Lung (tissue), 12 donors: Measurements from ENCODE around the gene TOLLIP. TPM values are rescaled to one million over a fixed set of nuclear protein-coding genes. Genes with fewer than 3 reads are reported as not detected.

Experiments
- ATAC-seq: fragments of 200-7000 bp; cut with Tn5 transposase; one replicate; pipeline ENCODE4 v1.9.1; 2020; ENCODE audit warnings: moderate number of reproducible peaks; ENCODE audit not compliant: insufficient read depth, low FRiP score
- DNase-seq, 3 donors: peaks; one replicate each; pipeline ENCODE4 v3.0.0-alpha.2; 2013 to 2017
- H3K27ac ChIP-seq, 2 donors: one replicate each; pipeline ENCODE4 v1.5.1; 2013; ENCODE audit warnings: mild to moderate bottlenecking in 2 of 2, moderate library complexity in 2 of 2, control low read depth in 1 of 2, inconsistent platforms in 1 of 2, low read depth in 1 of 2, low read length in 1 of 2
- H3K27me3 ChIP-seq, 3 donors: one replicate each; pipeline ENCODE4 v1.5.1; 2013; ENCODE audit warnings: low read length in 2 of 3; ENCODE audit not compliant: control insufficient read depth in 3 of 3, insufficient read depth in 3 of 3
- H3K36me3 ChIP-seq, 4 donors: one replicate each; pipeline ENCODE4 v1.5.1; 2013; ENCODE audit warnings: low read length in 4 of 4, mild to moderate bottlenecking in 1 of 4, moderate library complexity in 1 of 4; ENCODE audit not compliant: control insufficient read depth in 4 of 4, insufficient read depth in 4 of 4
- H3K4me1 ChIP-seq, 5 donors: one replicate each; pipeline ENCODE4 v1.5.1; 2013; ENCODE audit warnings: low read length in 5 of 5, mild to moderate bottlenecking in 2 of 5, moderate library complexity in 1 of 5; ENCODE audit not compliant: control insufficient read depth in 5 of 5, insufficient read depth in 5 of 5
- H3K4me3 ChIP-seq: one replicate; pipeline ENCODE4 v1.5.1; 2013; ENCODE audit warnings: mild to moderate bottlenecking, control low read depth, moderate library complexity
- H3K9ac ChIP-seq, 2 donors: one replicate each; pipeline ENCODE4 v1.5.1; 2013; ENCODE audit warnings: low read length in 2 of 2, control low read depth in 1 of 2; ENCODE audit not compliant: insufficient read depth in 1 of 2
- H3K9me3 ChIP-seq, 4 donors: one replicate each; pipeline ENCODE4 v1.5.1; 2013; ENCODE audit warnings: low read length in 3 of 4, mild to moderate bottlenecking in 1 of 4, moderate library complexity in 1 of 4; ENCODE audit not compliant: control insufficient read depth in 4 of 4, insufficient read depth in 3 of 4
- CTCF ChIP-seq: IDR thresholded peaks from 2 replicates; pipeline ENCODE4 v1.5.1; 2012; ENCODE audit warnings: mild to moderate bottlenecking; ENCODE audit errors: control extremely low read depth, extremely low read depth
- WGBS, 2 donors: extraction: QIAGEN DNeasy Blood & Tissue Kit; methylation state at CpG; one replicate each; pipeline ENCODE4 v1.1.7; 2013; 5-methylcytosine and 5-hydroxymethylcytosine counted together
- polyA plus RNA-seq, 2 donors: library from polyadenylated mRNA; stranded (reverse); fragments of 200-250 nt; gene quantifications; one replicate each; pipeline ENCODE4 v1.2.1, GENCODE V29; 2013
- total RNA-seq, 2 donors: library from RNA; depleted of rRNA in 1 of 2; stranded (reverse); fragments of >200 nt in 1 of 2; gene quantifications; one replicate each; pipeline ENCODE4 v1.2.1, GENCODE V29; 2014 to 2021
- donor health status: control.
- donor health status: control.
- donor health status: Bipolar disorder and iron deficiency.
- donor health status: healthy.
- donor health status: DM: yes; HTN: yes; CAD: no.

Gene TOLLIP
- total and polyA plus RNA-seq, 4 donors = 26.9 to 79.4 (median 43.4) TPM

GRCh38 chr11:1298695-1299492 lies 10.5 kb downstream of the TOLLIP start:
- peak; percentile 81 to 89 (median 81) for DNase-seq
- Histone ChIP-seq H3K36me3 (peaks cover 0 to 30% (median 9%) of the 10 kb centered on the region in 4 donors), H3K27ac (peak overlapping the region in 1 of 2 donors; percentile 27), H3K9me3 (no peaks in the 10 kb centered on the region), H3K27me3 (no peaks in the 10 kb centered on the region), H3K4me3 (no peak overlapping the region), H3K9ac (peak overlapping the region in 1 of 2 donors; percentile 55), H3K4me1 (peaks cover under 1 to 45% (median 17%) of the 10 kb centered on the region in 5 donors)
- no peak for TF ChIP-seq CTCF
- ATAC-seq = peak; percentile 55
- 59 to 64% methylated on average over 32 of the region's 32 CpGs for WGBS, 2 donors

- no peak overlapping the region for H3K27ac ChIP-seq
- no peak overlapping the region for H3K4me3 ChIP-seq
- no peaks in the 10 kb centered on the region for H3K9me3 ChIP-seq
- H3K4me1 ChIP-seq = peaks cover 0 to 39% (median 10%) of the 10 kb centered on the region in 5 donors
- ATAC-seq (no peak), DNase-seq (peak in 1 of 3 donors; percentile 9)
- no peak overlapping the region for H3K9ac ChIP-seq
- no peaks in the 10 kb centered on the region for H3K27me3 ChIP-seq
- peaks cover 0 to 39% (median 13%) of the 10 kb centered on the region in 4 donors for H3K36me3 ChIP-seq
- no peak for TF ChIP-seq CTCF
- WGBS, 2 donors = 59 to 71% methylated on average over 31 of the region's 31 CpGs
Measured at GRCh38 chr11:1297576-1298473, 11.6 kb downstream of the TOLLIP start.

GRCh38 chr11:1297011-1297575 lies 12.3 kb downstream of the TOLLIP start:
- Histone ChIP-seq H3K9ac (no peak overlapping the region), H3K4me3 (no peak overlapping the region), H3K36me3 (peaks cover 0 to 42% (median 13%) of the 10 kb centered on the region in 4 donors), H3K27me3 (no peaks in the 10 kb centered on the region), H3K9me3 (no peaks in the 10 kb centered on the region), H3K4me1 (peaks cover 0 to 32% (median 9%) of the 10 kb centered on the region in 5 donors), H3K27ac (no peak overlapping the region)
- ATAC-seq = no peak
- WGBS, 2 donors = 95 to 96% methylated on average over 24 to 25 of the region's 25 CpGs
- DNase-seq = no peak
- TF ChIP-seq CTCF = no peak
